ENCODE data around the gene PADI3. TPM values are rescaled to one million over a fixed set of nuclear protein-coding genes. Genes with fewer than 3 reads are reported as not detected.

The PADI3 gene
- total and polyA plus RNA-seq, 2 of the 8 experiments (the other 6 are each of a cell fraction or from before 2014, with no cell fraction given): 0.37 to 0.94 TPM

- no peaks in the 10 kb centered on the region for H3K36me3 ChIP-seq (ENCODE audit: control insufficient read depth in 2 of 4, insufficient read depth in 4 of 4, low read length in 3 of 4)
- H3K27ac ChIP-seq (ENCODE audit: low read depth, low read length): no peak overlapping the region
- H3K14ac ChIP-seq (ENCODE audit: insufficient read length): no peak overlapping the region
- no peaks in the 10 kb centered on the region; the same call in 1 of the 2 replicates for H3K79me1 ChIP-seq (ENCODE audit: low read depth, low read length)
- no peaks in the 10 kb centered on the region for H3K79me2 ChIP-seq (ENCODE audit: control insufficient read depth in 1 of 2, insufficient read depth in 2 of 2, low read length in 2 of 2)
- POLR2A ChIA-PET (ENCODE audit: partially characterized antibody): interaction anchor here (1.2 to 1.6 kb wide), 3 partner anchors 9 to 16 kb away, joined by 3 to 4 read pairs (median 3); no protein-coding TSS in a partner anchor
- TF ChIP-seq MAFK (IDR thresholded peaks at IDR 0.05; ENCODE audit: low read depth, low read length): no peak
- no peak overlapping the region for H2BK15ac ChIP-seq (ENCODE audit: low read length)
- H3K18ac ChIP-seq (ENCODE audit: extremely low read depth, low read length): no peak overlapping the region
- H3K9ac ChIP-seq (replicated peaks in 1 of 4; ENCODE audit: extremely low read depth in 1 of 4, low read depth in 3 of 4, low read length in 3 of 4): no peak overlapping the region
- H2AFZ ChIP-seq (ENCODE audit: low read length): no peak overlapping the region
- DNase-seq (ENCODE audit: low read depth in 1 of 2, low spot score in 2 of 2) (peak in 1 of 2 experiments; percentile 17), FAIRE-seq (no peak)
- 0 out of 2 replicates have a peak overlapping the region, but pooled peaks have one; percentile 39 for H2BK12ac ChIP-seq (ENCODE audit: low read depth, low read length)
- H3K4me3 ChIP-seq (ENCODE audit: extremely low read depth in 1 of 4, insufficient read depth in 2 of 4, low read depth in 3 of 4, low read length in 4 of 4): no peak overlapping the region
- no peak overlapping the region for H3K56ac ChIP-seq (replicated peaks; ENCODE audit: insufficient read length, low read depth, low read length)
- H4K91ac ChIP-seq (replicated peaks; ENCODE audit: insufficient read length, low read length): no peak overlapping the region
- H2BK5ac ChIP-seq (ENCODE audit: low read depth, low read length): no peak overlapping the region
- CTCF ChIA-PET (ENCODE audit: partially characterized antibody): interaction anchor here (0.8 to 1.9 kb wide), 4 partner anchors 29 to 388 kb away, joined by 3 to 8 read pairs (median 4); no protein-coding TSS in a partner anchor
- no peak overlapping the region for H3K23ac ChIP-seq (ENCODE audit: insufficient read length)
- H3K4me2 ChIP-seq (ENCODE audit: insufficient read depth in 1 of 2, low read depth in 2 of 2, low read length in 2 of 2): no peak overlapping the region
- H4K20me1 ChIP-seq (replicated peaks in 1 of 2; ENCODE audit: control insufficient read depth in 1 of 2, insufficient read depth in 2 of 2, low read length in 2 of 2): no peaks in the 10 kb centered on the region
- no peak overlapping the region for H2BK20ac ChIP-seq (ENCODE audit: low read length)
- H3K9me3 ChIP-seq (ENCODE audit: insufficient read depth in 2 of 2, low read depth in 1 of 2, low read length in 1 of 2): no peaks in the 10 kb centered on the region
- H3K4ac ChIP-seq (replicated peaks; ENCODE audit: insufficient read length, low read depth, low read length): peak overlapping the region; percentile 44
- H3K27me3 ChIP-seq (replicated peaks in 1 of 4; ENCODE audit: control insufficient read depth in 3 of 4, extremely low read depth in 1 of 4, insufficient read depth in 3 of 4, low read length in 3 of 4): no peaks in the 10 kb centered on the region
- WGBS, 2 experiments (ENCODE audit: extremely low coverage in 1 of 2, insufficient coverage in 1 of 2, insufficient read length in 1 of 2, insufficient replicate concordance in 2 of 2, low coverage in 1 of 2, low lambda C conversion rate in 2 of 2, missing lambda C conversion rate in 1 of 2): 88% methylated on average over 2 of the region's 2 CpGs; no CpG with 5 or more reads in 1 of the 2 experiments
- no peak overlapping the region for H4K5ac ChIP-seq (ENCODE audit: insufficient read length, low read depth, low read length)
- no peak overlapping the region; the same call in 1 of the 2 replicates for H4K8ac ChIP-seq (ENCODE audit: extremely low read depth, insufficient read depth, low read length)
- H3K23me2 ChIP-seq (ENCODE audit: low read depth, low read length): peaks cover under 1% of the 10 kb centered on the region; the same call in 1 of the 2 replicates
- H3K4me1 ChIP-seq (replicated peaks in 1 of 4; ENCODE audit: control insufficient read depth in 3 of 4, insufficient read depth in 4 of 4, low read length in 3 of 4): peaks cover 0 to 7% (median 3%) of the 10 kb centered on the region in 4 experiments; a peak in 5 of 7 replicates
- no peak overlapping the region for H2BK120ac ChIP-seq (replicated peaks; ENCODE audit: low read depth, low read length)
- no peak overlapping the region for H2AK5ac ChIP-seq (ENCODE audit: low read depth, low read length)
These were observed 40.9 kb upstream of the PADI3 start for GRCh38 chr1:17207966-17208418.

Measured in H1 (cell line).